HCT116 (cell line): Measurements from ENCODE around the gene SPTBN1. TPM values are rescaled to one million over a fixed set of nuclear protein-coding genes. Genes with fewer than 3 reads are reported as not detected.

Experiments used
- ATAC-seq: fragments of 200-7000 bp; cut with Tn5 transposase; 2 replicates; pipeline ENCODE4 v1.9.1; 2020; ENCODE audit warnings: mild to moderate bottlenecking, moderate library complexity
- BruUV-seq: library from RNA; stranded (reverse); fragments of 400-500 nt; replicated peaks from 2 replicates; lab custom pipeline; 2021; lab: Mats Ljungman, UMichigan
- CTCF ChIA-PET: fragments of 300-600 bp; sonication (Branson Sonifier 250); formaldehyde crosslinking; loops from one replicate; lab custom pipeline; 2021; ENCODE audit warnings: antibody characterized with exemption; lab: Charles Lee
- POLR2A ChIA-PET: fragments of 300-600, 350-600 bp; sonication (Branson Sonifier 250); formaldehyde crosslinking; loops from one replicate; lab custom pipeline; 2021; ENCODE audit warnings: antibody characterized with exemption; lab: Charles Lee
- RAD21 ChIA-PET, 2 experiments: fragments of 300-600 bp; sonication (Branson Sonifier 250); formaldehyde crosslinking; loops; one replicate each; lab custom pipeline; 2023; ENCODE audit warnings: low total read pairs in 2 of 2; ENCODE audit not compliant: uncharacterized antibody in 2 of 2, unreplicated experiment in 2 of 2, low non-redundant PET in 1 of 2; lab: Charles Lee
- DNase-seq: peaks from one replicate; pipeline ENCODE4 v3.0.0-alpha.2; 2010; ENCODE audit warnings: low read depth, low spot score
- H2AFZ ChIP-seq: fragments of 200-600 bp; shearing (Covaris generic), sonication (generic); 2 replicates; pipeline ENCODE4 v1.6.1; 2017; ENCODE audit warnings: low read depth, mixed run types, mixed read lengths, antibody characterized with exemption, low read length; ENCODE audit not compliant: poor library complexity, severe bottlenecking
- H3K27ac ChIP-seq: 2 replicates; pipeline ENCODE4 v1.5.1; 2012; ENCODE audit warnings: low read depth, low read length
- H3K27me3 ChIP-seq: fragments of 200-600 bp; sonication (generic); 2 replicates; pipeline ENCODE4 v1.6.1; 2016; ENCODE audit warnings: mixed run types, low read length, mixed read lengths; ENCODE audit not compliant: insufficient read depth
- H3K36me3 ChIP-seq, 2 experiments: fragments of 200-500 bp in 1 of 2; fragments of 200-600 bp in 1 of 2; sonication (Bioruptor generic) in 1 of 2; sonication (generic) in 1 of 2; 2 replicates each; pipeline versions ENCODE4 v1.5.1 to v1.6.1; 2014 to 2016; ENCODE audit warnings: low read length in 2 of 2, inconsistent platforms in 1 of 2, mixed read lengths in 1 of 2, mixed run types in 1 of 2; ENCODE audit not compliant: insufficient read depth in 2 of 2, control insufficient read depth in 1 of 2
- H3K4me1 ChIP-seq, 2 experiments: fragments of 200-600 bp in 1 of 2; sonication (generic) in 1 of 2; 2 replicates each; pipeline versions ENCODE4 v1.5.1 to v1.6.1; 2012 to 2017; ENCODE audit warnings: low read length in 2 of 2, inconsistent platforms in 1 of 2, mild to moderate bottlenecking in 1 of 2, mixed read lengths in 1 of 2, mixed run types in 1 of 2, moderate library complexity in 1 of 2; ENCODE audit not compliant: insufficient read depth in 2 of 2, control insufficient read depth in 1 of 2
- H3K4me2 ChIP-seq: fragments of 200-600 bp; sonication (generic); 2 replicates; pipeline ENCODE4 v1.6.1; 2017; ENCODE audit warnings: mixed run types, low read length, mixed read lengths
- H3K4me3 ChIP-seq, 2 experiments: fragments of 200-600 bp in 1 of 2; sonication (generic) in 1 of 2; replicated peaks in 1 of 2; 2 replicates each; pipeline ENCODE4 v1.5.1; 2011 to 2016; ENCODE audit warnings: low read length in 2 of 2, control low read depth in 1 of 2, low read depth in 1 of 2, mild to moderate bottlenecking in 1 of 2, mixed read lengths in 1 of 2, mixed run types in 1 of 2
- H3K79me2 ChIP-seq: fragments of 200-600 bp; sonication (generic); 2 replicates; pipeline ENCODE4 v1.6.1; 2017; ENCODE audit warnings: mild to moderate bottlenecking, mixed run types, low read length, moderate library complexity, mixed read lengths; ENCODE audit not compliant: insufficient read depth
- H3K9ac ChIP-seq: fragments of 200-600 bp; sonication (generic); 2 replicates; pipeline ENCODE4 v1.6.1; 2016; ENCODE audit warnings: low read length, mixed read lengths
- H3K9me2 ChIP-seq: fragments of 200-600 bp; sonication (generic), shearing (Covaris generic); 2 replicates; pipeline ENCODE4 v1.6.1; 2017; ENCODE audit warnings: mixed run types, mild to moderate bottlenecking, moderate library complexity; ENCODE audit not compliant: insufficient read depth
- H3K9me3 ChIP-seq, 2 experiments: fragments of 200-500 bp in 1 of 2; fragments of 200-600 bp in 1 of 2; sonication (Bioruptor generic) in 1 of 2; sonication (generic) in 1 of 2; 2 replicates each; pipeline ENCODE4 v1.6.1; 2014 to 2017; ENCODE audit warnings: low read length in 2 of 2, mixed read lengths in 2 of 2, inconsistent platforms in 1 of 2, low read depth in 1 of 2, mild to moderate bottlenecking in 1 of 2, mixed run types in 1 of 2, moderate library complexity in 1 of 2; ENCODE audit not compliant: control insufficient read depth in 1 of 2, insufficient read depth in 1 of 2
- H4K20me1 ChIP-seq: fragments of 200-600 bp; sonication (generic), shearing (Covaris generic); 2 replicates; pipeline ENCODE4 v1.6.1; 2017; ENCODE audit warnings: mixed run types, mild to moderate bottlenecking, moderate library complexity; ENCODE audit not compliant: insufficient read depth
- CBX3 ChIP-seq: IDR thresholded peaks from 2 replicates; pipeline ENCODE4 v1.6.1; 2012; ENCODE audit warnings: low read depth
- CTCF ChIP-seq, 3 experiments: fragments of 200-600 bp in 1 of 3; sonication (generic) in 1 of 3; IDR thresholded peaks in 2 of 3; conservative IDR thresholded peaks in 1 of 3; 2 replicates each; pipeline ENCODE4 v1.5.1; 2012 to 2017; ENCODE audit warnings: low read depth in 2 of 3, low read length in 2 of 3, antibody characterized with exemption in 1 of 3, borderline replicate concordance in 1 of 3, control low read depth in 1 of 3, mild to moderate bottlenecking in 1 of 3, mixed read lengths in 1 of 3, mixed run types in 1 of 3, moderate library complexity in 1 of 3; ENCODE audit not compliant: insufficient read depth in 1 of 3
- EGR1 ChIP-seq: IDR thresholded peaks from 2 replicates; pipeline ENCODE4 v1.6.1; 2012; ENCODE audit warnings: low read depth
- ELF1 ChIP-seq: IDR thresholded peaks from 2 replicates; pipeline ENCODE4 v1.6.1; 2012; ENCODE audit warnings: low read depth, borderline replicate concordance
- EZH2 ChIP-seq: fragments of 200-600 bp; sonication (generic); IDR thresholded peaks from 2 replicates; pipeline ENCODE4 v1.6.1; 2017; ENCODE audit warnings: antibody characterized with exemption, mixed run types
- FOSL1 ChIP-seq: IDR thresholded peaks from 2 replicates; pipeline ENCODE4 v1.6.1; 2012; ENCODE audit warnings: low read depth
- JUND ChIP-seq: IDR thresholded peaks from 2 replicates; pipeline ENCODE4 v1.6.1; 2012
- POLR2A ChIP-seq: IDR thresholded peaks from 2 replicates; pipeline ENCODE4 v1.7.0; 2011; ENCODE audit warnings: borderline replicate concordance; ENCODE audit not compliant: insufficient read depth, insufficient read length; ENCODE audit errors: extremely low read depth
- POLR2AphosphoS5 ChIP-seq: IDR thresholded peaks from 2 replicates; pipeline ENCODE4 v1.6.1; 2011; ENCODE audit warnings: mild to moderate bottlenecking, low read depth, low read length, moderate library complexity
- RAD21 ChIP-seq: IDR thresholded peaks from 2 replicates; pipeline ENCODE4 v1.6.1; 2012; ENCODE audit warnings: low read depth, mild to moderate bottlenecking
- SIN3A ChIP-seq: IDR thresholded peaks from 2 replicates; pipeline ENCODE4 v1.6.1; 2012; ENCODE audit warnings: low read depth
- SP1 ChIP-seq: IDR thresholded peaks from 2 replicates; pipeline ENCODE4 v1.6.1; 2012; ENCODE audit warnings: low read depth
- SRF ChIP-seq: IDR thresholded peaks from 2 replicates; pipeline ENCODE4 v1.6.1; 2012; ENCODE audit warnings: low read depth
- TCF7L2 ChIP-seq: IDR thresholded peaks from 2 replicates; pipeline ENCODE4 v1.7.0; 2011; ENCODE audit warnings: borderline replicate concordance, inconsistent platforms; ENCODE audit not compliant: insufficient read depth, insufficient read length; ENCODE audit errors: extremely low read depth
- ZFX ChIP-seq: fragments of 450-650 bp; IDR thresholded peaks from 2 replicates; pipeline ENCODE4 v1.6.1; 2017
- intact Hi-C: fragments of 100-400 bp; cut with micrococcal nuclease; formaldehyde crosslinking; loops from 2 replicates; pipeline ENCODE4 v1.10.0; 2022
- total RNA-seq: library from RNA; stranded (reverse); gene quantifications from one replicate; pipeline ENCODE4 v1.2.1, GENCODE V29; 2021; ENCODE audit not compliant: unreplicated experiment
- TF ChIP-seq, protein P1 (sequence below): IDR thresholded peaks from 2 replicates; pipeline ENCODE4 v1.6.1; 2011; ENCODE audit warnings: mild to moderate bottlenecking, low read length, moderate library complexity; ENCODE audit not compliant: insufficient replicate concordance; ENCODE audit errors: extremely low read depth
- TF ChIP-seq, protein P2 (sequence below): IDR thresholded peaks from 2 replicates; pipeline ENCODE4 v1.6.1; 2012

SPTBN1 gene
- total RNA-seq, 1 experiment from 2014 or later = 84.4 TPM

DNA sequence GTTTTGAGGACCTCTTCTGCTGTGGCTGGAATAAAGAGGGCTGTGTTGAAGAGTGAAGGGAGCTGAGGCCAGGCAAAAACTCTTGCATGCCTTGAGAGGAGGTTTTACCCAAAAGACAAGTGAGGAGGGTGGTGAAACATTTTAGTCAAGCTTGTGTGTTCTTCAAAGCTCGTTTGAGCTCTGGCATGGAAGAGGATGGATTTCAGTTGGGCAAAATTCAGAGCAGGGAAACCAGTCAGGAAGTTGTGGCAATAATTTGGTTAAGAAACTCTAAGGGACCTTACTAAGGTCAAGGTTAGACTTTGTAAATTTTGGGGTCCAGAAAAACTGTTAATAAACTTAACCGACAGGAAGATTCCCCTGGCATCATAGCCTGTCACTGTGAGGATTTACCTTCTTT is 34.7 kb downstream of the SPTBN1 start:
- Histone ChIP-seq H3K79me2 (no peaks in the 10 kb centered on the region), H3K4me1 (peaks cover 6 to 29% of the 10 kb centered on the region in 2 experiments; a peak in 3 of 4 replicates), H3K9ac (no peak overlapping the region), H2AFZ (no peak overlapping the region), H3K36me3 (no peaks in the 10 kb centered on the region), H3K4me3 (no peak overlapping the region), H4K20me1 (no peaks in the 10 kb centered on the region), H3K4me2 (no peak overlapping the region), H3K27me3 (no peaks in the 10 kb centered on the region), H3K27ac (no peak overlapping the region), H3K9me3 (no peaks in the 10 kb centered on the region), H3K9me2 (no peaks in the 10 kb centered on the region)
- POLR2A ChIA-PET = no interaction called here
- ATAC-seq = no peak
- TF ChIP-seq TCF7L2 (no peak), JUND (no peak), CBX3 (no peak), ZFX (no peak), SRF (no peak), SIN3A (no peak), POLR2A (no peak), POLR2AphosphoS5 (no peak), ELF1 (no peak), EGR1 (no peak), EZH2 (no peak), FOSL1 (no peak), SP1 (no peak), CTCF (IDR thresholded peaks at IDR 0.05 in 2 of 3, conservative IDR thresholded peaks at IDR 0.05 in 1 of 3; ENCODE audit: borderline replicate concordance in 1 of 3, insufficient read depth in 1 of 3, low read depth in 2 of 3, low read length in 2 of 3) (no peak), RAD21 (no peak)
- TF ChIP-seq, protein P1, sequence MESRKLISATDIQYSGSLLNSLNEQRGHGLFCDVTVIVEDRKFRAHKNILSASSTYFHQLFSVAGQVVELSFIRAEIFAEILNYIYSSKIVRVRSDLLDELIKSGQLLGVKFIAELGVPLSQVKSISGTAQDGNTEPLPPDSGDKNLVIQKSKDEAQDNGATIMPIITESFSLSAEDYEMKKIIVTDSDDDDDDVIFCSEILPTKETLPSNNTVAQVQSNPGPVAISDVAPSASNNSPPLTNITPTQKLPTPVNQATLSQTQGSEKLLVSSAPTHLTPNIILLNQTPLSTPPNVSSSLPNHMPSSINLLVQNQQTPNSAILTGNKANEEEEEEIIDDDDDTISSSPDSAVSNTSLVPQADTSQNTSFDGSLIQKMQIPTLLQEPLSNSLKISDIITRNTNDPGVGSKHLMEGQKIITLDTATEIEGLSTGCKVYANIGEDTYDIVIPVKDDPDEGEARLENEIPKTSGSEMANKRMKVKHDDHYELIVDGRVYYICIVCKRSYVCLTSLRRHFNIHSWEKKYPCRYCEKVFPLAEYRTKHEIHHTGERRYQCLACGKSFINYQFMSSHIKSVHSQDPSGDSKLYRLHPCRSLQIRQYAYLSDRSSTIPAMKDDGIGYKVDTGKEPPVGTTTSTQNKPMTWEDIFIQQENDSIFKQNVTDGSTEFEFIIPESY = no peak
- TF ChIP-seq, protein P2, sequence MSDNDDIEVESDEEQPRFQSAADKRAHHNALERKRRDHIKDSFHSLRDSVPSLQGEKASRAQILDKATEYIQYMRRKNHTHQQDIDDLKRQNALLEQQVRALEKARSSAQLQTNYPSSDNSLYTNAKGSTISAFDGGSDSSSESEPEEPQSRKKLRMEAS = no peak
- RAD21 ChIA-PET = interaction anchor here in 1 of 2 experiments (0.6 kb wide), 1 partner anchor 9 kb away, joined by 6 read pairs; no protein-coding TSS in a partner anchor
- intact Hi-C loops = no loop called here
- DNase-seq = no peak
- no TSS peak for BruUV-seq
- CTCF ChIA-PET = no interaction called here
